Neural cell (in vitro differentiated cells): Measurements from ENCODE around the gene MYH2. TPM values are rescaled to one million over a fixed set of nuclear protein-coding genes. Genes with fewer than 3 reads are reported as not detected.

Source experiments
- H2AFZ ChIP-seq: fragments of 200-600, 300-800 bp; sonication (generic), shearing (Covaris generic); 2 replicates; pipeline ENCODE4 v1.6.0; 2014; ENCODE audit warnings: low read depth, mild to moderate bottlenecking, antibody characterized with exemption, low read length, moderate library complexity
- H3F3A ChIP-seq: fragments of 200-600 bp; shearing (Covaris generic); 2 replicates; pipeline ENCODE4 v1.6.1; 2016; ENCODE audit warnings: mild to moderate bottlenecking, moderate library complexity, mixed read lengths, antibody characterized with exemption, low read length; ENCODE audit not compliant: insufficient read depth, poor library complexity, severe bottlenecking
- H3K27ac ChIP-seq: fragments of 200-600, 300-800 bp; sonication (generic), shearing (Covaris generic); 2 replicates; pipeline ENCODE4 v1.5.1; 2014; ENCODE audit warnings: mild to moderate bottlenecking, low read length, moderate library complexity
- H3K27me3 ChIP-seq: fragments of 300-800, 200-600 bp; sonication (generic), shearing (Covaris generic); 2 replicates; pipeline ENCODE4 v1.6.0; 2014; ENCODE audit warnings: mild to moderate bottlenecking, low read depth, low read length, moderate library complexity; ENCODE audit not compliant: insufficient read depth
- H3K36me3 ChIP-seq: fragments of 300-800, 200-600 bp; sonication (generic), shearing (Covaris generic); 2 replicates; pipeline ENCODE4 v1.5.1; 2014; ENCODE audit warnings: mild to moderate bottlenecking, antibody characterized with exemption, low read length, moderate library complexity; ENCODE audit not compliant: insufficient read depth
- H3K4me2 ChIP-seq: fragments of 300-800, 200-600 bp; sonication (generic), shearing (Covaris generic); 2 replicates; pipeline ENCODE4 v1.6.0; 2014; ENCODE audit warnings: mild to moderate bottlenecking, low read length
- H3K4me3 ChIP-seq: fragments of 300-800, 200-600 bp; sonication (generic), shearing (Covaris generic); 2 replicates; pipeline ENCODE4 v1.5.1; 2014; ENCODE audit warnings: mild to moderate bottlenecking, low read length, moderate library complexity
- H3K79me2 ChIP-seq: fragments of 200-600 bp; shearing (Covaris generic); replicated peaks from 2 replicates; pipeline ENCODE4 v1.6.0; 2014; ENCODE audit warnings: mild to moderate bottlenecking, low read length, moderate library complexity; ENCODE audit not compliant: insufficient read depth
- H3K9ac ChIP-seq: fragments of 300-800, 200-600 bp; sonication (generic), shearing (Covaris generic); 2 replicates; pipeline ENCODE4 v1.6.1; 2016; ENCODE audit warnings: mild to moderate bottlenecking, low read length, mixed read lengths
- H3K9me2 ChIP-seq: fragments of 200-600 bp; shearing (Covaris generic); 2 replicates; pipeline ENCODE4 v1.6.1; 2016; ENCODE audit warnings: mild to moderate bottlenecking, low read length, mixed read lengths; ENCODE audit not compliant: insufficient read depth
- H3K9me3 ChIP-seq: fragments of 200-600, 300-800 bp; sonication (generic), shearing (Covaris generic); 2 replicates; pipeline ENCODE4 v1.6.1; 2016; ENCODE audit warnings: mild to moderate bottlenecking, mixed run types, low read length, moderate library complexity, mixed read lengths
- H4K20me1 ChIP-seq: fragments of 200-600 bp; shearing (Covaris generic); 2 replicates; pipeline ENCODE4 v1.6.1; 2016; ENCODE audit warnings: mild to moderate bottlenecking, mixed run types; ENCODE audit not compliant: insufficient read depth
- EP300 ChIP-seq: fragments of 450-650 bp; conservative IDR thresholded peaks from 2 replicates; pipeline ENCODE4 v1.6.1; 2014; ENCODE audit warnings: antibody characterized with exemption, mild to moderate bottlenecking, moderate library complexity; ENCODE audit not compliant: poor library complexity, severe bottlenecking
- EZH2 ChIP-seq: fragments of 200-600, 300-800 bp; shearing (Covaris generic), sonication (generic); IDR thresholded peaks from 2 replicates; pipeline ENCODE4 v1.6.1; 2014; ENCODE audit warnings: antibody characterized with exemption, low read length, borderline replicate concordance, mild to moderate bottlenecking; ENCODE audit not compliant: insufficient read depth, poor library complexity, severe bottlenecking
- MXI1 ChIP-seq: fragments of 450-650 bp; conservative IDR thresholded peaks from 2 replicates; pipeline ENCODE4 v1.6.1; 2014; ENCODE audit warnings: antibody characterized with exemption, mild to moderate bottlenecking; ENCODE audit not compliant: poor library complexity, severe bottlenecking
- POLR2AphosphoS5 ChIP-seq: IDR thresholded peaks from 2 replicates; pipeline ENCODE4 v1.6.1; 2012
- RAD21 ChIP-seq: fragments of 450-650 bp; conservative IDR thresholded peaks from 2 replicates; pipeline ENCODE4 v1.6.1; 2014; ENCODE audit warnings: antibody characterized with exemption, mild to moderate bottlenecking, moderate library complexity
- SMC3 ChIP-seq: fragments of 450-650 bp; conservative IDR thresholded peaks from 2 replicates; pipeline ENCODE4 v1.6.1; 2014; ENCODE audit warnings: antibody characterized with exemption, mild to moderate bottlenecking, moderate library complexity; ENCODE audit not compliant: poor library complexity
- TAF1 ChIP-seq: IDR thresholded peaks from 2 replicates; pipeline ENCODE4 v1.6.1; 2012; ENCODE audit warnings: low read depth
- polyA plus RNA-seq: library from polyadenylated mRNA; depleted of rRNA; stranded (reverse); fragments of >200 nt; gene quantifications from 2 replicates; pipeline ENCODE4 v1.2.3, GENCODE V29; 2014
- TF ChIP-seq, protein P1 (sequence below): fragments of 450-650 bp; IDR thresholded peaks from 2 replicates; pipeline ENCODE4 v1.5.1; 2014; ENCODE audit warnings: antibody characterized with exemption, mild to moderate bottlenecking, moderate library complexity; ENCODE audit not compliant: poor library complexity, severe bottlenecking
- TF ChIP-seq, protein P2 (sequence below): IDR thresholded peaks from 2 replicates; pipeline ENCODE4 v1.6.1; 2012; ENCODE audit warnings: borderline replicate concordance

MYH2 gene
- polyA plus RNA-seq, 1 donor from 2014 or later: 0.04 TPM

DNA sequence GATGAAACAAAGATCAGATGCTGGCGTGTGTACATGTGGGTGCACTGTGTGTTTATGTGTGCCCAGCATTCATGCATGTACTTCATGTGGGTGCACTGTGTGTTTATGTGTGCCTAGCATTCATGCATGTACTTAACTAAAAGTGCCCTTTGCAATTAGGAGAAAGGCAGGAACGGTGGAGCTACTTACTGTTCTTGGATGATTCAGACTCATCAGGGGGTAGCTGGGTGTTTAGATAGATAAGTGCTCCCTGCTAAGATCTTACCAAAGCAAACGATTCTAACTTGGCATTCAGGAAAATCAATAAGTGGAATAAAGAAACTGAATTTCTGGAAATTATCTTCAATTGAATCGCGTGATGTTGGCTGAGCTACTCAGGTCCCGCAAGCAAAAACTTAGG lies 8.6 kb upstream of the MYH2 start:
- H3K9me2 ChIP-seq: no peaks in the 10 kb centered on the region
- H3K36me3 ChIP-seq: no peaks in the 10 kb centered on the region
- H3K4me2 ChIP-seq: no peak overlapping the region
- no peaks in the 10 kb centered on the region for H3K9me3 ChIP-seq
- no peaks in the 10 kb centered on the region for H3K27me3 ChIP-seq
- H3F3A ChIP-seq: no peaks in the 10 kb centered on the region
- H3K9ac ChIP-seq: no peak overlapping the region
- H3K4me3 ChIP-seq: no peak overlapping the region
- no peak overlapping the region for H2AFZ ChIP-seq
- H3K27ac ChIP-seq: no peak overlapping the region
- no peaks in the 10 kb centered on the region for H3K79me2 ChIP-seq
- TF ChIP-seq, protein P1, sequence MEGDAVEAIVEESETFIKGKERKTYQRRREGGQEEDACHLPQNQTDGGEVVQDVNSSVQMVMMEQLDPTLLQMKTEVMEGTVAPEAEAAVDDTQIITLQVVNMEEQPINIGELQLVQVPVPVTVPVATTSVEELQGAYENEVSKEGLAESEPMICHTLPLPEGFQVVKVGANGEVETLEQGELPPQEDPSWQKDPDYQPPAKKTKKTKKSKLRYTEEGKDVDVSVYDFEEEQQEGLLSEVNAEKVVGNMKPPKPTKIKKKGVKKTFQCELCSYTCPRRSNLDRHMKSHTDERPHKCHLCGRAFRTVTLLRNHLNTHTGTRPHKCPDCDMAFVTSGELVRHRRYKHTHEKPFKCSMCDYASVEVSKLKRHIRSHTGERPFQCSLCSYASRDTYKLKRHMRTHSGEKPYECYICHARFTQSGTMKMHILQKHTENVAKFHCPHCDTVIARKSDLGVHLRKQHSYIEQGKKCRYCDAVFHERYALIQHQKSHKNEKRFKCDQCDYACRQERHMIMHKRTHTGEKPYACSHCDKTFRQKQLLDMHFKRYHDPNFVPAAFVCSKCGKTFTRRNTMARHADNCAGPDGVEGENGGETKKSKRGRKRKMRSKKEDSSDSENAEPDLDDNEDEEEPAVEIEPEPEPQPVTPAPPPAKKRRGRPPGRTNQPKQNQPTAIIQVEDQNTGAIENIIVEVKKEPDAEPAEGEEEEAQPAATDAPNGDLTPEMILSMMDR: no peak
- TF ChIP-seq EZH2: no peak
- TF ChIP-seq, protein P2, sequence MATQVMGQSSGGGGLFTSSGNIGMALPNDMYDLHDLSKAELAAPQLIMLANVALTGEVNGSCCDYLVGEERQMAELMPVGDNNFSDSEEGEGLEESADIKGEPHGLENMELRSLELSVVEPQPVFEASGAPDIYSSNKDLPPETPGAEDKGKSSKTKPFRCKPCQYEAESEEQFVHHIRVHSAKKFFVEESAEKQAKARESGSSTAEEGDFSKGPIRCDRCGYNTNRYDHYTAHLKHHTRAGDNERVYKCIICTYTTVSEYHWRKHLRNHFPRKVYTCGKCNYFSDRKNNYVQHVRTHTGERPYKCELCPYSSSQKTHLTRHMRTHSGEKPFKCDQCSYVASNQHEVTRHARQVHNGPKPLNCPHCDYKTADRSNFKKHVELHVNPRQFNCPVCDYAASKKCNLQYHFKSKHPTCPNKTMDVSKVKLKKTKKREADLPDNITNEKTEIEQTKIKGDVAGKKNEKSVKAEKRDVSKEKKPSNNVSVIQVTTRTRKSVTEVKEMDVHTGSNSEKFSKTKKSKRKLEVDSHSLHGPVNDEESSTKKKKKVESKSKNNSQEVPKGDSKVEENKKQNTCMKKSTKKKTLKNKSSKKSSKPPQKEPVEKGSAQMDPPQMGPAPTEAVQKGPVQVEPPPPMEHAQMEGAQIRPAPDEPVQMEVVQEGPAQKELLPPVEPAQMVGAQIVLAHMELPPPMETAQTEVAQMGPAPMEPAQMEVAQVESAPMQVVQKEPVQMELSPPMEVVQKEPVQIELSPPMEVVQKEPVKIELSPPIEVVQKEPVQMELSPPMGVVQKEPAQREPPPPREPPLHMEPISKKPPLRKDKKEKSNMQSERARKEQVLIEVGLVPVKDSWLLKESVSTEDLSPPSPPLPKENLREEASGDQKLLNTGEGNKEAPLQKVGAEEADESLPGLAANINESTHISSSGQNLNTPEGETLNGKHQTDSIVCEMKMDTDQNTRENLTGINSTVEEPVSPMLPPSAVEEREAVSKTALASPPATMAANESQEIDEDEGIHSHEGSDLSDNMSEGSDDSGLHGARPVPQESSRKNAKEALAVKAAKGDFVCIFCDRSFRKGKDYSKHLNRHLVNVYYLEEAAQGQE: no peak
- no peak for TF ChIP-seq POLR2AphosphoS5
- no peak for TF ChIP-seq SMC3
- TF ChIP-seq RAD21: no peak
- TF ChIP-seq MXI1: no peak
- no peak for TF ChIP-seq TAF1
- TF ChIP-seq EP300: no peak
- H4K20me1 ChIP-seq: no peaks in the 10 kb centered on the region

DNA sequence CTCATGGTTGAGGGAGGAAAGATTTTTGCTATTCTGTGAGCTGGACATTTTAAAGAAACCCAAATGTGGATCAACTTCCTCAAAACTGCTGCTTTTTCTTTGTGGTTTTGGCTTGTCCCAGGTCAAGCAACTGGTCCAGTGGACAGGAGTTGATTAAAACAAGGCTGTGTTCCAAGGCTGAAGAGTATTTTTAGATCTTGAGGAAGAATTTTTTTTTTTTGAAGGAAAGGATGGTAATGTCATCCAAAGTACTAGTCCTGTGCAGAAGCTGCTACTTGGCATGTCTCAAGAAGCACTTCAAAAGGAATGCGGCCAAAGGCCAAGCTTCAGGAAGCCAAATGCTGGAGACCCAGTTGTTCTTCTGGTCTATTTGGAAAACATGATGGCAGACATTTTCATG lies 8.0 kb upstream of the MYH2 start:
- no peaks in the 10 kb centered on the region for H3K36me3 ChIP-seq
- H2AFZ ChIP-seq: no peak overlapping the region
- H3K9me3 ChIP-seq: no peaks in the 10 kb centered on the region
- no peak overlapping the region for H3K27ac ChIP-seq
- H4K20me1 ChIP-seq: no peaks in the 10 kb centered on the region
- no peaks in the 10 kb centered on the region for H3F3A ChIP-seq
- no peaks in the 10 kb centered on the region for H3K79me2 ChIP-seq
- no peaks in the 10 kb centered on the region for H3K27me3 ChIP-seq
- H3K9me2 ChIP-seq: no peaks in the 10 kb centered on the region
- TF ChIP-seq MXI1 (no peak), RAD21 (no peak), TAF1 (no peak), POLR2AphosphoS5 (no peak), EP300 (no peak), SMC3 (no peak), EZH2 (no peak)
- TF ChIP-seq, protein P2: no peak
- TF ChIP-seq, protein P1: no peak
- H3K4me3 ChIP-seq: no peak overlapping the region
- no peak overlapping the region for H3K9ac ChIP-seq
- no peak overlapping the region for H3K4me2 ChIP-seq
